ENCODE measurements around the gene SLC25A43. TPM values are rescaled to one million over a fixed set of nuclear protein-coding genes. Genes with fewer than 3 reads are reported as not detected.
A peak's percentile ranks its signal among the peaks of the same experiment; 100 is the strongest.

SLC25A43 gene
- total RNA-seq, 2 experiments from 2014 or later, result 0.91 to 1.0 TPM

DNA sequence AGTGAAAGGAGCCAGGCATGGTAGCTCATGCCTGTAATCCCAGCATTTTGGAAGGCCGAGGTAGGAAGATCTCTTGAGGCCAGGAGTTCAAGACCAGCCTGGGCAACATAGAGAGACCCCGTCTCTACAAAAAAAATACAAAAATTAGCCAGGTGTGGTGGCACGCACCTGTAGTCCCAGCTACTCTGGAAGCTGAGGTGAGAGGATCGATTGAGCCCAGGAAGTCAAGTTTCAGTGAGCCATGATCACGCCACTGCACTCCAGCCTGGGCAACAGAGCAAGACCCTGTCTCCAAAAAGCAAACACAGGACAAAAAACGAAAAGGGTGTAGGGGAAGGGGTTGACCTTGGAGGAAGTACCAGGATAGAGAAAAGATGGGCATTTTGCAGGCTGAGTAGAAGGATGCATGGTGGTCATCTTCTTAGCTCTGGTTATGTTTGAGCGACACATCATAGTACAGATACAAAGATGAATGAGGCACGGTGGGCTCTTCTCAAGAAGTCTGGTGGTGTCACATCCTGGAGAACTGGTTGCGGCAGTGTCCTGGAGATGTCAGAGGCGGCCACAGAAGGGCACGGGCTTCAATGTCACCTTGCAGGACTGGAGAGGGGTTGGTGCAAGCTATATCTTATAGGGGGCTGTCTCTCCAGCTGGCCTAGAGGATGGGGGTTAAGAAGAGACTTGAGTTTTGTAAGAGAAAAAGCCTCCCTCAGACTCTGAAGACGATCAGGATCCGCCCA is 101.1 kb downstream of the SLC25A43 start:
- no peak overlapping the region for H3K27ac Mint-ChIP-seq
- ChIA-PET CTCF (no interaction called here), POLR2A (no interaction called here)
- no peak for DNase-seq
- no peaks in the 10 kb centered on the region for H3K27me3 ChIP-seq (ENCODE audit: control insufficient read depth in 1 of 2, insufficient read depth in 2 of 2, low read length in 2 of 2)
- H3K4me3 ChIP-seq (ENCODE audit: low read length), result no peak overlapping the region
- no peak overlapping the region for H3K4me3 Mint-ChIP-seq
- no peaks in the 10 kb centered on the region for H3K36me3 Mint-ChIP-seq (ENCODE audit: low read depth)
- no peaks in the 10 kb centered on the region for H3K9me3 Mint-ChIP-seq
- H3K36me3 ChIP-seq (ENCODE audit: insufficient read depth, low read length), result no peaks in the 10 kb centered on the region
- H3K27ac ChIP-seq (ENCODE audit: low read depth in 1 of 2, low read length in 2 of 2), result no peak overlapping the region
- peaks cover 31% of the 10 kb centered on the region for H3K4me1 Mint-ChIP-seq (ENCODE audit: low read depth)
- H3K4me1 ChIP-seq (ENCODE audit: insufficient read depth, low read length), result peaks cover 39% of the 10 kb centered on the region
- no peaks in the 10 kb centered on the region for H3K27me3 Mint-ChIP-seq
- H3K9me3 ChIP-seq (ENCODE audit: control insufficient read depth in 1 of 2, insufficient read depth in 1 of 2, low read length in 2 of 2), result no peaks in the 10 kb centered on the region
- intact Hi-C loops (cut with DNase I, micrococcal nuclease), result no loop called here
- no peak for ATAC-seq (ENCODE audit: poor library complexity)
- TF ChIP-seq, protein P1, sequence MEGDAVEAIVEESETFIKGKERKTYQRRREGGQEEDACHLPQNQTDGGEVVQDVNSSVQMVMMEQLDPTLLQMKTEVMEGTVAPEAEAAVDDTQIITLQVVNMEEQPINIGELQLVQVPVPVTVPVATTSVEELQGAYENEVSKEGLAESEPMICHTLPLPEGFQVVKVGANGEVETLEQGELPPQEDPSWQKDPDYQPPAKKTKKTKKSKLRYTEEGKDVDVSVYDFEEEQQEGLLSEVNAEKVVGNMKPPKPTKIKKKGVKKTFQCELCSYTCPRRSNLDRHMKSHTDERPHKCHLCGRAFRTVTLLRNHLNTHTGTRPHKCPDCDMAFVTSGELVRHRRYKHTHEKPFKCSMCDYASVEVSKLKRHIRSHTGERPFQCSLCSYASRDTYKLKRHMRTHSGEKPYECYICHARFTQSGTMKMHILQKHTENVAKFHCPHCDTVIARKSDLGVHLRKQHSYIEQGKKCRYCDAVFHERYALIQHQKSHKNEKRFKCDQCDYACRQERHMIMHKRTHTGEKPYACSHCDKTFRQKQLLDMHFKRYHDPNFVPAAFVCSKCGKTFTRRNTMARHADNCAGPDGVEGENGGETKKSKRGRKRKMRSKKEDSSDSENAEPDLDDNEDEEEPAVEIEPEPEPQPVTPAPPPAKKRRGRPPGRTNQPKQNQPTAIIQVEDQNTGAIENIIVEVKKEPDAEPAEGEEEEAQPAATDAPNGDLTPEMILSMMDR (IDR thresholded peaks at IDR 0.05), result no peak

DNA sequence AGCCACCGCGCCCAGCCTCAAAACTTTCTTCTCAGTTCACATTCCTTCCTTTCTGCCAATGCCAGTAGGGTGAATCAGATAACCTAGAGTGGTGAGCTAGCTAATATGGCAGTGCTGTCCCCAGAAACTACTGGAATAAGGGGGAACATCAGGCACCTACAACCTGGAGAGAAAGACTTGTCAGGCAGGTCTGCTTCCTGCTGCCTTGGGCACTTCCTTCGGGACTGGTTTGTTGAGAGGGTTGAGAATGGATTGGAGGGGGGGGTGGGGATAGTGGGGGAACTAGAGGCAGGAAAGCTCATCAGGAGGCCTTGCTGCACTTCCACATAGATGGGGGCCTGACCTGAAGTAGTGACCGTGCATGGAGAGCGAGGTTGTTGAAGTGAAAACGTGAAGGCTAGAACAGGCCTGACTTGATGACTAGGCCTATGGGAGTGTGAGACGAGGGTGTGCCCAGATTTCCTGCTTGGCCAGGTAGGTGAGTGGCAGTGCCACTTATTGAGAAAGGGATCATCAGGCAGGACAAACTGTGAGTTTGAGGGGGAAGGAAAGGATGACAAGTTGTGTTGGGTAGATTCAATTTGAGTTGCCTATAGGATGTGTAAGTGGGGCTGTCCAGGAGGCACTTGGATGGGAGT is 102.5 kb downstream of the SLC25A43 start:
- ChIA-PET POLR2A (no interaction called here), CTCF (no interaction called here)
- DNase-seq, result no peak

DNA sequence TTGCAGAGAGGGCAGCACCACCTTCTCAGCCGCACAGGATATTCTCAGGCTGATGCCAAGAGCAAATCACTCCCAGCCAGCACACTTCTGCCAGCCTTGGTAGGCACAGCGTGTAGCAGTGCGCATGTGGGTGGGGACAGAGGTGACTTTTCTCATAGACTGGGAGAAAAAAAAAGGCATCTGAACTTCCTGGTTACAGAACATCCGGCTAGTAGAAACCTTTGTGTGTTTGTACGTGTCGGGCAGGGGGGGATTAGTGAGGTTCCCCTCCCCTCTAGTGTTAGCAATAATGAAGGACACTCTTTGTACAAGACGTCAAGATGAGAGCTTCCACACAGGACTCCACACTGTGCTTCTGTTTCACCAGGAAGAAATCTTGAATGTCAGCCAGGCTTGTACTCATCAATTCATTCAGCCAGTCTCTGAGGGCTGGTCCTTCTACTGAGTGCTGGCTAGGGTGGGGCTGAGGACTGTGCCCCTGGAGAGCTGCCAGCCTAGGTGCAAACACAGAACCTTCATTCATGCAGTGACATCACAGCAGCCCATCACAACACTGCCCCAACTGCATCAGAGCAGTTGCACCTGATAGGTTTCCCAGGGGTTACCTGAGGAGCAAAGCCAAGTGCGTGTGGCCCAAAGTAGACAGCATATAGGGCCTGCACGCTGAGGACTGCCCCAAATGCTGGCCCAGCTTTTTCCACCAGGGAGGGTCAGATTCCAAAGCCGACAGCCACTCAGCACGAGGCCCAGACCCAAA is 103.8 kb downstream of the SLC25A43 start:
- Histone ChIP-seq H3K9me3 (ENCODE audit: control insufficient read depth in 1 of 2, insufficient read depth in 1 of 2, low read length in 2 of 2) (no peaks in the 10 kb centered on the region), H3K4me3 (ENCODE audit: low read length) (no peak overlapping the region), H3K27ac (ENCODE audit: low read depth in 1 of 2, low read length in 2 of 2) (peak overlapping the region in 1 of 2 donors; percentile 48), H3K4me1 (ENCODE audit: insufficient read depth, low read length) (peaks cover 21% of the 10 kb centered on the region), H3K27me3 (ENCODE audit: control insufficient read depth in 1 of 2, insufficient read depth in 2 of 2, low read length in 2 of 2) (no peaks in the 10 kb centered on the region), H3K36me3 (ENCODE audit: insufficient read depth, low read length) (no peaks in the 10 kb centered on the region)
- POLR2A ChIA-PET, result interaction anchor here (0.7 to 1.0 kb wide), 2 partner anchors 34 to 1058 kb away, joined by 3 read pairs; partner anchors contain the start of gene CUL4B
- DNase-seq, result peak in 9 of 14 experiments; percentile 7 to 69 (median 42)
- no peak overlapping the region for H3K4me3 Mint-ChIP-seq
- peaks cover 20% of the 10 kb centered on the region for H3K4me1 Mint-ChIP-seq (ENCODE audit: low read depth)
- no peaks in the 10 kb centered on the region for H3K27me3 Mint-ChIP-seq
- TF ChIP-seq, protein P1 (IDR thresholded peaks at IDR 0.05), result no peak
- intact Hi-C loops (cut with DNase I, micrococcal nuclease), result no loop called here
- peak; percentile 93 for ATAC-seq (ENCODE audit: poor library complexity)
- no peaks in the 10 kb centered on the region for H3K9me3 Mint-ChIP-seq
- no peaks in the 10 kb centered on the region for H3K36me3 Mint-ChIP-seq (ENCODE audit: low read depth)
- CTCF ChIA-PET, result no interaction called here
- H3K27ac Mint-ChIP-seq, result peak overlapping the region; percentile 84

More for the DNA sequence above, 102.5 kb downstream of the SLC25A43 start:
- peaks cover 23% of the 10 kb centered on the region for H3K4me1 Mint-ChIP-seq (ENCODE audit: low read depth)
- Histone ChIP-seq H3K9me3 (ENCODE audit: control insufficient read depth in 1 of 2, insufficient read depth in 1 of 2, low read length in 2 of 2) (no peaks in the 10 kb centered on the region), H3K36me3 (ENCODE audit: insufficient read depth, low read length) (no peaks in the 10 kb centered on the region), H3K4me3 (ENCODE audit: low read length) (no peak overlapping the region), H3K27me3 (ENCODE audit: control insufficient read depth in 1 of 2, insufficient read depth in 2 of 2, low read length in 2 of 2) (no peaks in the 10 kb centered on the region), H3K4me1 (ENCODE audit: insufficient read depth, low read length) (peaks cover 29% of the 10 kb centered on the region), H3K27ac (ENCODE audit: low read depth in 1 of 2, low read length in 2 of 2) (no peak overlapping the region)
- TF ChIP-seq, protein P1 (IDR thresholded peaks at IDR 0.05), result no peak
- peak overlapping the region; percentile 38 for H3K4me3 Mint-ChIP-seq
- intact Hi-C loops (cut with DNase I, micrococcal nuclease), result no loop called here
- H3K9me3 Mint-ChIP-seq, result no peaks in the 10 kb centered on the region
- no peak for ATAC-seq (ENCODE audit: poor library complexity)
- no peaks in the 10 kb centered on the region for H3K36me3 Mint-ChIP-seq (ENCODE audit: low read depth)
- H3K27me3 Mint-ChIP-seq, result no peaks in the 10 kb centered on the region
- peak overlapping the region; percentile 84 for H3K27ac Mint-ChIP-seq

Data from CD4-positive, alpha-beta T cell (primary cell).